Inflammatory macrophage (primary cell): ENCODE results near the gene EXTL2.
"Not testable (repeated sequence)": the region's sequence is repeated elsewhere in the genome, so short reads cannot be mapped to it uniquely, and the experiment has no call there.

Source experiments
- DNase-seq, 2 donors: peaks; one replicate each; pipeline ENCODE4 v3.0.0-alpha.2; 2020 to 2022

The EXTL2 gene

GRCh38 chr1:100855116-100855515 lies 39.5 kb downstream of the EXTL2 start:
- not testable (repeated sequence) for DNase-seq

- DNase-seq = no peak
These were observed 41.7 kb downstream of the EXTL2 start for GRCh38 chr1:100852976-100853375.

GRCh38 chr1:100851726-100852125 lies 42.9 kb downstream of the EXTL2 start:
- no peak for DNase-seq

GRCh38 chr1:100847361-100848082 lies 47.1 kb downstream of the EXTL2 start:
- DNase-seq = no peak

GRCh38 chr1:100843160-100843559 lies 51.5 kb downstream of the EXTL2 start:
- DNase-seq = not testable (repeated sequence)

GRCh38 chr1:100835866-100836842 lies 58.5 kb downstream of the EXTL2 start:
- DNase-seq = no peak

- DNase-seq = peak; percentile 7 to 19
These were observed 59.6 kb downstream of the EXTL2 start for GRCh38 chr1:100834777-100835660.

GRCh38 chr1:100832694-100833428 lies 61.8 kb downstream of the EXTL2 start:
- no peak for DNase-seq

- DNase-seq = not testable (repeated sequence)
These were observed 69.0 kb downstream of the EXTL2 start for GRCh38 chr1:100825666-100826065.
